Measurements from ENCODE around the gene CSNK1A1. TPM values are rescaled to one million over a fixed set of nuclear protein-coding genes. Genes with fewer than 3 reads are reported as not detected.
"Not testable (repeated sequence)": the region's sequence is repeated elsewhere in the genome, so short reads cannot be mapped to it uniquely, and the experiment has no call there.

The CSNK1A1 gene
- total RNA-seq, 2 experiments from 2014 or later, result 194 to 203 TPM

- no peaks in the 10 kb centered on the region for H3K36me3 Mint-ChIP-seq (ENCODE audit: low read depth)
- H3K4me1 Mint-ChIP-seq, result no peaks in the 10 kb centered on the region
- no peak for DNase-seq
- peaks cover 9% of the 10 kb centered on the region for H3K27me3 Mint-ChIP-seq
- POLR2A ChIA-PET, result no interaction called here
- CTCF ChIA-PET, result no interaction called here
- no peak overlapping the region for H3K27ac Mint-ChIP-seq
- no peak overlapping the region for H3K4me3 Mint-ChIP-seq
- H3K9me3 Mint-ChIP-seq, result no peaks in the 10 kb centered on the region
Observed at GRCh38 chr5:149478761-149479160, 72.5 kb downstream of the CSNK1A1 start.

- POLR2A ChIA-PET, result no interaction called here
- no peak overlapping the region for H3K27ac Mint-ChIP-seq
- no peaks in the 10 kb centered on the region for H3K9me3 Mint-ChIP-seq
- CTCF ChIA-PET, result no interaction called here
- H3K27me3 Mint-ChIP-seq, result peaks cover 8% of the 10 kb centered on the region
- H3K4me1 Mint-ChIP-seq, result no peaks in the 10 kb centered on the region
- DNase-seq, result no peak
- no peaks in the 10 kb centered on the region for H3K36me3 Mint-ChIP-seq (ENCODE audit: low read depth)
- H3K4me3 Mint-ChIP-seq, result no peak overlapping the region
Observed at GRCh38 chr5:149475777-149476176, 75.5 kb downstream of the CSNK1A1 start.

GRCh38 chr5:149474198-149474597, 77.0 kb downstream of the CSNK1A1 start:
- H3K36me3 Mint-ChIP-seq (ENCODE audit: low read depth), result no peaks in the 10 kb centered on the region
- H3K27ac Mint-ChIP-seq, result no peak overlapping the region
- no peaks in the 10 kb centered on the region for H3K9me3 Mint-ChIP-seq
- no peak overlapping the region for H3K4me3 Mint-ChIP-seq
- ChIA-PET POLR2A (no interaction called here), CTCF (interaction anchor here (1.7 kb wide), 1 partner anchor 32 kb away, joined by 10 read pairs; no protein-coding TSS in a partner anchor)
- no peaks in the 10 kb centered on the region for H3K4me1 Mint-ChIP-seq
- no peak for DNase-seq
- peaks cover 8% of the 10 kb centered on the region for H3K27me3 Mint-ChIP-seq

- Mint-ChIP-seq H3K27me3 (peaks cover 8% of the 10 kb centered on the region), H3K9me3 (no peaks in the 10 kb centered on the region), H3K4me1 (no peaks in the 10 kb centered on the region), H3K4me3 (no peak overlapping the region), H3K36me3 (ENCODE audit: low read depth) (no peaks in the 10 kb centered on the region), H3K27ac (no peak overlapping the region)
- CTCF ChIA-PET, result interaction anchor here (0.5 to 1.7 kb wide), 2 partner anchors 32 to 152 kb away, joined by 3 to 10 read pairs; no protein-coding TSS in a partner anchor
- POLR2A ChIA-PET, result no interaction called here
- no peak for DNase-seq
Observed at GRCh38 chr5:149473441-149473840, 77.8 kb downstream of the CSNK1A1 start.

- H3K27me3 Mint-ChIP-seq, result peaks cover 8% of the 10 kb centered on the region
- DNase-seq, result no peak
- H3K4me1 Mint-ChIP-seq, result no peaks in the 10 kb centered on the region
- H3K9me3 Mint-ChIP-seq, result no peaks in the 10 kb centered on the region
- H3K27ac Mint-ChIP-seq, result no peak overlapping the region
- no peak overlapping the region for H3K4me3 Mint-ChIP-seq
- CTCF ChIA-PET, result no interaction called here
- no peaks in the 10 kb centered on the region for H3K36me3 Mint-ChIP-seq (ENCODE audit: low read depth)
- POLR2A ChIA-PET, result no interaction called here
Observed at GRCh38 chr5:149472399-149472798, 78.8 kb downstream of the CSNK1A1 start.

- Mint-ChIP-seq H3K4me1 (no peaks in the 10 kb centered on the region), H3K27me3 (peaks cover 8% of the 10 kb centered on the region), H3K36me3 (ENCODE audit: low read depth) (no peaks in the 10 kb centered on the region), H3K4me3 (no peak overlapping the region), H3K27ac (no peak overlapping the region), H3K9me3 (no peaks in the 10 kb centered on the region)
- CTCF ChIA-PET, result no interaction called here
- POLR2A ChIA-PET, result no interaction called here
- no peak for DNase-seq
Observed at GRCh38 chr5:149471406-149472183, 79.6 kb downstream of the CSNK1A1 start.

GRCh38 chr5:149470942-149471341, 80.3 kb downstream of the CSNK1A1 start:
- Mint-ChIP-seq H3K27ac (no peak overlapping the region), H3K36me3 (ENCODE audit: low read depth) (no peaks in the 10 kb centered on the region), H3K27me3 (peaks cover 9% of the 10 kb centered on the region), H3K9me3 (no peaks in the 10 kb centered on the region), H3K4me1 (no peaks in the 10 kb centered on the region), H3K4me3 (no peak overlapping the region)
- ChIA-PET CTCF (no interaction called here), POLR2A (no interaction called here)
- no peak for DNase-seq

GRCh38 chr5:149466457-149466972, 84.7 kb downstream of the CSNK1A1 start:
- Mint-ChIP-seq H3K27me3 (peaks cover 5% of the 10 kb centered on the region), H3K4me3 (no peak overlapping the region), H3K36me3 (ENCODE audit: low read depth) (no peaks in the 10 kb centered on the region), H3K4me1 (no peaks in the 10 kb centered on the region), H3K9me3 (no peaks in the 10 kb centered on the region), H3K27ac (no peak overlapping the region)
- DNase-seq, result no peak
- ChIA-PET CTCF (no interaction called here), POLR2A (interaction anchor here (1.0 kb wide), 1 partner anchor 35 kb away, joined by 3 read pairs; no protein-coding TSS in a partner anchor)

GRCh38 chr5:149464796-149465489, 86.3 kb downstream of the CSNK1A1 start:
- CTCF ChIA-PET, result no interaction called here
- POLR2A ChIA-PET, result interaction anchor here (0.6 kb wide), 1 partner anchor 237 kb away, joined by 4 read pairs; no protein-coding TSS in a partner anchor
- no peaks in the 10 kb centered on the region for H3K9me3 Mint-ChIP-seq
- H3K4me3 Mint-ChIP-seq, result no peak overlapping the region
- H3K36me3 Mint-ChIP-seq (ENCODE audit: low read depth), result no peaks in the 10 kb centered on the region
- no peak overlapping the region for H3K27ac Mint-ChIP-seq
- no peaks in the 10 kb centered on the region for H3K4me1 Mint-ChIP-seq
- DNase-seq, result no peak
- peaks cover 8% of the 10 kb centered on the region for H3K27me3 Mint-ChIP-seq

GRCh38 chr5:149461907-149462306, 89.3 kb downstream of the CSNK1A1 start:
- H3K4me3 Mint-ChIP-seq; CTCF ChIA-PET; H3K4me1 Mint-ChIP-seq; H3K9me3 Mint-ChIP-seq; H3K27ac Mint-ChIP-seq; POLR2A ChIA-PET; H3K27me3 Mint-ChIP-seq; DNase-seq; H3K36me3 Mint-ChIP-seq (ENCODE audit: low read depth): not testable (repeated sequence)

GRCh38 chr5:149459891-149460290, 91.3 kb downstream of the CSNK1A1 start:
- DNase-seq, result no peak
- CTCF ChIA-PET, result no interaction called here
- no peak overlapping the region for H3K27ac Mint-ChIP-seq
- H3K9me3 Mint-ChIP-seq, result no peaks in the 10 kb centered on the region
- no peak overlapping the region for H3K4me3 Mint-ChIP-seq
- POLR2A ChIA-PET, result no interaction called here
- peaks cover 9% of the 10 kb centered on the region for H3K27me3 Mint-ChIP-seq
- H3K4me1 Mint-ChIP-seq, result no peaks in the 10 kb centered on the region
- H3K36me3 Mint-ChIP-seq (ENCODE audit: low read depth), result no peaks in the 10 kb centered on the region

- Mint-ChIP-seq H3K27ac (no peak overlapping the region), H3K36me3 (ENCODE audit: low read depth) (no peaks in the 10 kb centered on the region), H3K27me3 (peaks cover 9% of the 10 kb centered on the region), H3K9me3 (no peaks in the 10 kb centered on the region), H3K4me3 (no peak overlapping the region), H3K4me1 (no peaks in the 10 kb centered on the region)
- no peak for DNase-seq
- POLR2A ChIA-PET, result no interaction called here
- CTCF ChIA-PET, result no interaction called here
Observed at GRCh38 chr5:149457393-149457763, 93.9 kb downstream of the CSNK1A1 start.

GRCh38 chr5:149456597-149457392, 94.4 kb downstream of the CSNK1A1 start:
- Mint-ChIP-seq H3K27me3 (peaks cover 9% of the 10 kb centered on the region), H3K4me3 (no peak overlapping the region), H3K36me3 (ENCODE audit: low read depth) (no peaks in the 10 kb centered on the region), H3K27ac (no peak overlapping the region), H3K9me3 (no peaks in the 10 kb centered on the region), H3K4me1 (peaks cover 4% of the 10 kb centered on the region)
- POLR2A ChIA-PET, result no interaction called here
- CTCF ChIA-PET, result no interaction called here
- no peak for DNase-seq
